GM12873 (cell line): ENCODE data around the gene XYLT1.

Experiments used
- CTCF ChIP-seq: IDR thresholded peaks from 2 replicates; pipeline ENCODE4 v1.5.1; 2012; ENCODE audit warnings: low read depth, mild to moderate bottlenecking, moderate library complexity, low read length, control low read depth; ENCODE audit not compliant: insufficient read depth; ENCODE audit errors: missing control alignments

The XYLT1 gene

GRCh38 chr16:17305694-17306093 is 165.1 kb downstream of the XYLT1 start:
- no peak for TF ChIP-seq CTCF

- TF ChIP-seq CTCF = no peak
Observed at GRCh38 chr16:17304491-17305119, 166.2 kb downstream of the XYLT1 start.

GRCh38 chr16:17304106-17304490 is 166.7 kb downstream of the XYLT1 start:
- no peak for TF ChIP-seq CTCF

GRCh38 chr16:17303101-17303500 is 167.7 kb downstream of the XYLT1 start:
- TF ChIP-seq CTCF = no peak

GRCh38 chr16:17302620-17303019 is 168.1 kb downstream of the XYLT1 start:
- no peak for TF ChIP-seq CTCF

GRCh38 chr16:17302214-17302613 is 168.5 kb downstream of the XYLT1 start:
- TF ChIP-seq CTCF = no peak

GRCh38 chr16:17301593-17302135 is 169.1 kb downstream of the XYLT1 start:
- TF ChIP-seq CTCF = no peak
